ENCODE results near the gene NCAN.

Gene NCAN

GRCh38 chr19:19256072-19256969 lies 44.6 kb downstream of the NCAN start:
- TF ChIP-seq CTCF (IDR thresholded peaks at IDR 0.05; ENCODE audit: borderline replicate concordance, insufficient read depth, low read depth, low read length), result no peak
- no peak overlapping the region for H3K4me3 ChIP-seq (ENCODE audit: low read depth, low read length)

DNA sequence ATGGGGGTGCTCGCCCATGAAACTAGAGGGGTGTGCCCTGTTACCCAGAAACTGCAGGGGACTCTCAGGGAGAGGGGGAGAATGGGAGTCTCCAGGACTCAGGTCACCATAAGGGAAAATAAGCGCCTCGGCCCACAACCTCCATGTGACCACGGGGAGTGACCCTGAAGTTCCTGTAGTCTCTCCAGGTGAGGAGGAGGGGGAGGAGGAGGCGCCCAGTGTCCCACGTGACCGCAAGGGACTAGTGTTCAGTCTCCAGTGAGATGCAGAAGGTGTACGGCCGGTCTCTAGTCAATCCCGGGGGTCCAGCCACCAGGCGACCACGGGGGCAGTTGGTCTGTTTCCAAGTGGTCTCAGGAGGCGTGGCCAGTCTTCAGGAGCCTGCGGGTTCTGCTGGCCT lies 45.4 kb downstream of the NCAN start:
- no peak for TF ChIP-seq CTCF (IDR thresholded peaks at IDR 0.05; ENCODE audit: borderline replicate concordance, insufficient read depth, low read depth, low read length)
- no peak overlapping the region for H3K4me3 ChIP-seq (ENCODE audit: low read depth, low read length)

DNA sequence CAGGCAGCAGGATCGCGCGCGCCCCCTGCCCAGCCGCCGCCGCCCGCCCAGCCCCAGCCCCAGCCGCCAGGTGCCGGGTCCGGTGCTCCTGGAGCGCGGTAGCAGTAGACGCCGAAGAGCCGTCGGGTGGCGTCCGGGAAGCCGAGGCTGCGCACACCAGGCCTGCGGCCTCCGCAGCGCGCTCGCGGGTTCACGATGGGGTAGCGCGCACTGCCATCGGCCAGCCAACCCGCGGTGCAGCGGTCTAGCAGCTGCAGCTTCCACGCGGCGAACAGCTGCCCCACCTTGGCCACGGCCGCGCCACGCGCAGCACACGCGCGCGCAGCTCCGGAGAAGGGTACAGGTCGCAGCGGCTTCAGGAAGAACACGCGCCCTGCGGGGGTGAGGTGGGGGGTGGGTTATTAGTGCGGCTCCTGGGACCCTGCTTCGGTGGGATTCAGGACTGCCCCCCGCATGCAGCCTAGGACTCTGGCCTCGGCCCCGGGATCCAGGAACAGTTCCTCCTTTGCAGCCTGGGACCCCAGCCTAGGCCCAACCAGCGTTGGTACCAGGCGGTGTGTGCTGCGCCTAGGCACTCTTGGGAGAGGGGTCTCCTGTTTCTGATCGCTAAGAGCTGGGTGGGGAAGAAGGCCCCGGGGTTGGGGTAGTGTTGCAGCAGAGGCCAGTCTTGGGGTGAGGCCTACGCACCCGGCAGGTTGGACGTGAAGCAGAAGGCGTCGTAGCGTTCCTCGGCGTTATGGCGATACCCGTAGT lies 46.3 kb downstream of the NCAN start:
- H3K4me3 ChIP-seq (ENCODE audit: low read depth, low read length), result no peak overlapping the region
- no peak for TF ChIP-seq CTCF (IDR thresholded peaks at IDR 0.05; ENCODE audit: borderline replicate concordance, insufficient read depth, low read depth, low read length)

GRCh38 chr19:19258589-19259338 lies 47.0 kb downstream of the NCAN start:
- no peak overlapping the region for H3K4me3 ChIP-seq (ENCODE audit: low read depth, low read length)
- no peak for TF ChIP-seq CTCF (IDR thresholded peaks at IDR 0.05; ENCODE audit: borderline replicate concordance, insufficient read depth, low read depth, low read length)

GRCh38 chr19:19259741-19260140 lies 48.0 kb downstream of the NCAN start:
- H3K4me3 ChIP-seq (ENCODE audit: low read depth, low read length), result no peak overlapping the region
- no peak for TF ChIP-seq CTCF (IDR thresholded peaks at IDR 0.05; ENCODE audit: borderline replicate concordance, insufficient read depth, low read depth, low read length)

- TF ChIP-seq CTCF (IDR thresholded peaks at IDR 0.05; ENCODE audit: borderline replicate concordance, insufficient read depth, low read depth, low read length), result no peak
- no peak overlapping the region for H3K4me3 ChIP-seq (ENCODE audit: low read depth, low read length)
These were observed 48.9 kb downstream of the NCAN start for GRCh38 chr19:19260417-19261214.
